ENCODE data around the gene CCL5.

DNA sequence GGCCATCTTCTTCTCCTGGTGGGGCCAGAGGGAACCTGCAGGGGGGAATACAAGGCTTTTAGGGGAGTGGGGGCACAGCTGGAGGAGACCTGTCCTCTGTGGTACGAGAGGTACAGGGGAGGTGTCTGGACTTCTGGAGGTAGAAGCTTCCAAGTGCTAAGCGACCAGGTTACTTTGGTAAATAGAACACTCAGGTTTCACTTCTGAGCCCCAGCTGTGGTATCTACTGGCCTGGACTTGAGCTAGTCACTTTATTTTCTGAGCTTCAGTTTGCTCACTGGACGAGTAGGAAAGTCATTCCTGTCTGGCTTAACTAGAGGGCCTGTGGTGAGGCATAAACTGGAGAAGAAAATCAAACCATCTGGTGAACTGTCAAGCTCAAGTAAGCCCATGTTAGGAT is 11.4 kb downstream of the CCL5 start, which contains the start of gene HEATR9:
- TF ChIP-seq CTCF (IDR thresholded peaks at IDR 0.05) (no peak), ZFX (IDR thresholded peaks at IDR 0.05; ENCODE audit: borderline replicate concordance) (no peak)
